ENCODE data around the gene VEPH1.
A peak's percentile ranks its signal among the peaks of the same experiment; 100 is the strongest.
"Not testable (repeated sequence)": the region's sequence is repeated elsewhere in the genome, so short reads cannot be mapped to it uniquely, and the experiment has no call there.

The VEPH1 gene

GRCh38 chr3:157381606-157382005 lies 121.6 kb downstream of the VEPH1 start:
- DNase-seq = no peak

DNA sequence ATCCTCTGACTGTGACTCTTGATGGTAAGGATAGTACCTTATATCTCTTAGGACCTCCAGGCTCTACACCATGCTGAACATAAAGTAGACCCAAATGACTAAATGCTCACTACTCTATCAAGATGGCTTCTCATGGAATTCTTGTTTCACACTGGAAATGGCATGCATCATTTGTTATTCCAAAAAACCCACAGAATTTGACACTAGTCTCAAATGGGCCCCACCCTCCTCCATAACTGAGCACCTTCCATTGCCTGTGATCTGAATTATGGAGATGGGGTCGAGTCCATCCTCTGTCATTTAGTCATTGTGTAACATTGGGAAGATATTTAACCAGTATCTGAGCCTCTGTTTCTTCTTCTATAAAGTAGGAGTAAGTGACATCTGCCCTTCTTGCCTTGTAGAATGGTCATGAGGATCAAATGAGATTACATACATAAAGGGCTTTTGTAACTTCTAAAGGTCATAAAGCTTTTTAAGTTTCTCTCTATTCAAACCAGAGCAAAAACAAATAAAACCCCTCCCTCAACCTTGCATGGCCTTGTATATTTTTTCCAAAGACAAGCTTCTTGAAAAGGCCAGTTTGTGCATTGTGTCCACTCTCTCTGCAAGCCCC lies 123.6 kb downstream of the VEPH1 start:
- DNase-seq = no peak

DNA sequence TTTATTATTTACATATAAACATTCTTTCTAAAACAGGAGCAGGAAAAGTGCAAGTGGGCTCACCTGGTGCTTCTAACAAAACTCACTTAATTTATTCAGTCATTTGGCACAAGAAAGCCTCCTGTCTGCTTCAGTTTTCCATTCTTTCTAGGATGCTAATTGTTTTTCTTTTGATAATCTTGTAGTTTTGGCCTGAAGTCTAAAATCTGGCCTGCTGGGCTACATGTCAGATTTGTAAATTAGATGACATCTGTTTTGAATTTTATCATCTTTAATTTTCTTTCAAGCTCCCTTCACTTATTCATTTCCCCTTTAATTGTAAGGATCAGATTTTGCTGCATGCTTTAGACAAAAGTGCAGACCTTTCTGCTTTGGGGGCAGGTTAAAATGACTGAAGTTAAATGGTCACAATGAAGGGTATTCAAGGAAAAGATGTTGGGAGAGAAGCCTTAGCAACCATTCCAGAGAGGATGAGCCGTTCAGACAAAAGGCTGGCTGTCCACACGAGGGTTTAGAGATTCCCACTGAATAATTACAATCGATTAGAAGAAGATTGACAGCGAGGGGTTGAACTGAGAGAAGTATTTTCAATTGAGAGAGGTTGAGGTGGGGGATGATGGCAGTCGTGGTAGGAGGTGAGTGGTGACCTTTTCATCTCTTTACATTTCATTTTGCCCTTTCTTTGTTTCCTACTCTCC lies 126.5 kb downstream of the VEPH1 start:
- no peak for DNase-seq

- DNase-seq = no peak
Measured at GRCh38 chr3:157375342-157375986, 127.8 kb downstream of the VEPH1 start.

GRCh38 chr3:157374933-157375332 lies 128.3 kb downstream of the VEPH1 start:
- DNase-seq = no peak

GRCh38 chr3:157373783-157374182 lies 129.4 kb downstream of the VEPH1 start:
- DNase-seq = no peak

DNA sequence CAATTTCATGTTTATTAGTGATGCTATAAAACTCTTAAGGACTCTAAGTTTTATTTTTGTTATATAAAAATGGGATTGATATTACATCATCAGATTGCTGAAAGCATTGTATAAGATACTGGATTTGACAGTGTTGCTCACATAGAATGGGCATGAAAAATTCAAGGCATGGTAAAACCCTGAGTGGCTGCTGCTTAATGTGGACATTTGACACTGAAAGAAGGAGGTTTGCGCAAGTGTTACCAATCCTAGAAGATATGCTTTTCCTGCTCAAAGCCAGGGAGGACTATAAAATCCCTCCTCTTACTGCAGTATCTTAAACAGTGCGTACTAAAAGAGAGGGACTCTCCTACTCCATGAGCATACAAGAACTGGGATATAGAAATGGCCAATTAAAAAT lies 132.3 kb downstream of the VEPH1 start:
- no peak for DNase-seq

DNA sequence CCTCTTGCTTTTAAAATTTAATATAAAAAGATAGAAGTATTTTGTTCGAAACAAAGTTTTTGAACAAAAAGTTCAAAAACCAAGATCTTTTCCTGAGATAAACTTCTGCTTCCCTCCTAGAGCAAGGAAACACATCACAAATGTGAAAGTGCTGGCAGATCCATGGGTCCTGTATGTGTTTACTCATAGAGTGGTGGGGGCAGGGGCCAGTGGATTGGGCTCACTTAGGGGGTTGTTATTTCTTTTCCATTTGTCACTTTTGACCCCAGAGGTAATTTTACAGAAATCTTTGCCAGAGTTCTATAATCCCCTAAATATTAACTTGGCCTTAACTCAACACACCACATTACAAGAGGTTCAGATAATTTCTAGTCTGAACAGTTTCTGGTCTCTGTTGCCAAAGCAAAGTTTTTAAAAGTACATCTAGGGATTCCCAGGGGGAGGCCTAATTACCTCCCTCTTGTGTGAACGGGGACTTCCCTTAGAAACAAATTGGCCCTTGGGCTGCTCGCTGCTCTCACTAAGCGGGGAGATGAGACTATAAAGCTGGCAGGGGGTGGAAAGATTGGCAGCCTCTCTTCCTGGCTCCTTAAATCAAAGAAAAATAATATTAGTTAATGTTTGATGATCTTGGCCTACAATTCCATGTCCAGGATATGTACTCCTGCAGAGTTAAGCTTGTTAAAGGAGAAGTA lies 133.3 kb downstream of the VEPH1 start:
- no peak for DNase-seq

- DNase-seq = no peak
Measured at GRCh38 chr3:157368171-157368570, 135.0 kb downstream of the VEPH1 start.

DNA sequence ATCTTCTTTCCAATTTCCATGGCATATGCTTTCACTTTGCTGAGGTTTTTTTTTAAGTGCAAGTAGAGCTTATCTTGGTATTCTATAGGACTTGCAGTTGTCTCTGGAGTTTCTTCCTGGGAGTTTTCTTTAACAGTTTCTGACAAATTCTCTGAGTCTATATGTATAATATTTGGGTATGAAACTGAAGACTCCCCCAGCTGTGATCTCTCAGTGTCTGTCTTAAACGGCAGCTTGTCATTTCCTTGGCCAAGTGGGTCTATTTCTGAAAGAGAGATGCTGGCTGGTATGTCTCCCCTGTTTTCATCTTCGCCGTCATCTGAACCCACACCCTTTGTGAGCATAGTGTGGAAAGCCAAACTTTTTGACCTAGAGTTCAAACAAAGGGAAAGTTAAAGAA lies 139.8 kb downstream of the VEPH1 start:
- DNase-seq = no peak

GRCh38 chr3:157362348-157362747 lies 140.9 kb downstream of the VEPH1 start:
- no peak for DNase-seq

DNA sequence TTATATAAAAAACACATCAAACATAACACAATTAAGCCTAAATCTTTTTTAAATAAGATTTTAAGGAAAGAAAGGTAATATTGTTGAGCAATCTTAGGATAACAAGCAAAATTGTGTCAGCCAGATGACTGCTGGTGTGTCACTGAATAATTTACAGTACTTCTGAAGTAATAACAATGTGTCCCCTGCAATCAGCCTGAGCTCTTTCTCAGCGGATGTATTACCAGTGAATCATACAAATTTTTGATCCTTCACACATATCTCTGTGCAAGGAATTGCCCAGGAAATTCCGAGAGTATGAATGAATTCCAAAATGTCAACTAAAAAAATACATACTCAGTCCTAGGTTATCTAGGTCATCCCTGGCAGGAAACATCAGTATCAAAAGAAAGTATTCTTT lies 143.2 kb downstream of the VEPH1 start:
- no peak for DNase-seq

- DNase-seq = no peak
Measured at GRCh38 chr3:157356541-157356940, 146.7 kb downstream of the VEPH1 start.

GRCh38 chr3:157355276-157355675 lies 147.9 kb downstream of the VEPH1 start:
- no peak for DNase-seq

DNA sequence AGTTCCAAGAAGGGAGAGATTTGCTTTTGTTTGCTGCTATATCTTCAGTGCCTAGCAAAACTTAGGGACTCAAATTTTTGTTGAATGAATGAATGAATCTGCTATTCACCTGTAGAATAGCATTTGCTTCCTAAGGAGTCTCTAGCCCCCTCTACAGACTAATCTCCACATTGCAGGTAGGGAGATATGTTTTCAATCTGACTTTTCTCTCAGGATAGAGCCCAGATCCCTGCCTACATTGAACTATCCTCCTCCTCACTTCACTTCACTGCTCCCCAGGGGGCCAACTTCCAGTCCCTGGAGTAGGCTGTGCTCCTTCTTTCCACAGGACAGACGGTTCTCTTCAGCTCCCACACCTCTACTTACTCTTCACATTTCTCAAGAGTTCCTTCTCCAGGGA lies 148.5 kb downstream of the VEPH1 start:
- peak in 1 of 2 experiments; percentile 55 for DNase-seq

DNA sequence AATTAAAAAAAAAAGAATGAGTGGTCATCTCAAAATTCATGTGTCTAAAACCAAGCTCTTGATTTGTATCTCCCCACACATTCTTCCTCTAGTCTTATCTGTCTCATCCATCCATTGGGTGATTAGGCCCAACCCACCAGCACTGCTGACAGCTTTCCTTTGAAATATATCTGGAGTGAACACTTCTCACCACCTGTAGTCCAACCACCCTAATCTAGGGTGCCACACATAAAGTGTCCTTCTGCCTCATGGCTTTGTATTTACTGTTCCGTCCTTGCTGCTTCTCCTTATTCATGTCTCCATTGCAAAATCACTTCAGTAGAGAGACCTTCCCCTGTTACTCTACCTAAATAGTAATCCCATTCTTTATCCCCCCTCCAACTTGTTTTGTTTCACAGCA lies 149.0 kb downstream of the VEPH1 start:
- DNase-seq = no peak

GRCh38 chr3:157353652-157354051 lies 149.6 kb downstream of the VEPH1 start:
- no peak for DNase-seq

- DNase-seq = no peak
Measured at GRCh38 chr3:157351981-157352380, 151.2 kb downstream of the VEPH1 start.

- DNase-seq = not testable (repeated sequence)
Measured at GRCh38 chr3:157350651-157351050, 152.6 kb downstream of the VEPH1 start.

DNA sequence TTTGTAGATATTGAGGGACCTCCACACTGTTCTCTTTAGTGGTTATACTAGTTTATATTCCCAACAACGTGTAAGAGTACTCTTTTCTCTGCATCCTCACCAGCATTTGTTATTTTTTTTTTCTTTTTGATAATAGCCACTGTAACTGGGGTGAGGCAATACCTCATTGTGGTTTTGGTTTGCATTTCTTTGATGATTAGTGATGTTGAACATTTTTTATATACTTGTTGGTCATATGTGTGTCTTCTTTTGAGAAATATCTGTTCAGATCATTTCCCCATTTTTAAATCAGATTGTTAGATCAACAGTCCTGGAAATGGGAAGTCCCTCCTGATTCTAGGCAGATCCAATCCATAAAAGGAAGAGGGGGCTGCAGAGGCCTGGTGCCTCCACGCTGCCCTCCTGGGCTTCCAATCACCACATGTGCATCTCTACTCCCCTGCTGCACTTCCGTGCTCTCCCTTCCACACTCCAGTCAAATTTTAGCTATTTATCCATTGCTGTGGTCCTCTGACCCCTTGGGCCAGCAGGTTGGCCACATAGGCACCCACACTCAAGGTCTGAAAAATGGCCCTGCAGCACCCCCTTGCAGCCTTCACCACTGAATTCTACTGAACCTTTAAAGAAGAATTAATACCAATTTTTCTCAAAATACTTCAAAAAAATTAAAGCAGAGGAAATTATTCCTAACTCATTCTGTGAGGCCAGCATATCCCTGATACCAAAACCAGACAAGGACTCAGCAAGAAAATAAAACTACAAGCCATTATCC lies 154.7 kb downstream of the VEPH1 start:
- DNase-seq = not testable (repeated sequence)

- DNase-seq = peak in 1 of 2 experiments; percentile 8
Measured at GRCh38 chr3:157347577-157348303, 155.5 kb downstream of the VEPH1 start.

Measured in NCI-H524 (cell line).